Transverse colon (tissue), 3 donors: ENCODE data around the gene IGFBP6.

Experiments used
- CTCF ChIP-seq, 5 experiments: fragments of 200-600 bp in 3 of 5; fragments of 450-650 bp in 2 of 5; sonication (generic) in 3 of 5; IDR thresholded peaks; 1 replicate in 2 of 5; 2 replicates in 3 of 5; pipeline ENCODE4 v1.5.1; 2016 to 2017; ENCODE audit warnings: antibody characterized with exemption in 5 of 5, inconsistent platforms in 3 of 5, mild to moderate bottlenecking in 2 of 5, moderate library complexity in 1 of 5
- POLR2A ChIP-seq: fragments of 450-650 bp; IDR thresholded peaks from one replicate; pipeline ENCODE4 v1.6.1; 2016; ENCODE audit warnings: antibody characterized with exemption, mild to moderate bottlenecking, moderate library complexity

- TF ChIP-seq CTCF (IDR thresholded peaks at IDR 0.05) (no peak), POLR2A (no peak)
Measured at GRCh38 chr12:53060064-53060720, 37.3 kb upstream of the IGFBP6 start.
